ENCODE measurements around the gene COQ5.

DNA sequence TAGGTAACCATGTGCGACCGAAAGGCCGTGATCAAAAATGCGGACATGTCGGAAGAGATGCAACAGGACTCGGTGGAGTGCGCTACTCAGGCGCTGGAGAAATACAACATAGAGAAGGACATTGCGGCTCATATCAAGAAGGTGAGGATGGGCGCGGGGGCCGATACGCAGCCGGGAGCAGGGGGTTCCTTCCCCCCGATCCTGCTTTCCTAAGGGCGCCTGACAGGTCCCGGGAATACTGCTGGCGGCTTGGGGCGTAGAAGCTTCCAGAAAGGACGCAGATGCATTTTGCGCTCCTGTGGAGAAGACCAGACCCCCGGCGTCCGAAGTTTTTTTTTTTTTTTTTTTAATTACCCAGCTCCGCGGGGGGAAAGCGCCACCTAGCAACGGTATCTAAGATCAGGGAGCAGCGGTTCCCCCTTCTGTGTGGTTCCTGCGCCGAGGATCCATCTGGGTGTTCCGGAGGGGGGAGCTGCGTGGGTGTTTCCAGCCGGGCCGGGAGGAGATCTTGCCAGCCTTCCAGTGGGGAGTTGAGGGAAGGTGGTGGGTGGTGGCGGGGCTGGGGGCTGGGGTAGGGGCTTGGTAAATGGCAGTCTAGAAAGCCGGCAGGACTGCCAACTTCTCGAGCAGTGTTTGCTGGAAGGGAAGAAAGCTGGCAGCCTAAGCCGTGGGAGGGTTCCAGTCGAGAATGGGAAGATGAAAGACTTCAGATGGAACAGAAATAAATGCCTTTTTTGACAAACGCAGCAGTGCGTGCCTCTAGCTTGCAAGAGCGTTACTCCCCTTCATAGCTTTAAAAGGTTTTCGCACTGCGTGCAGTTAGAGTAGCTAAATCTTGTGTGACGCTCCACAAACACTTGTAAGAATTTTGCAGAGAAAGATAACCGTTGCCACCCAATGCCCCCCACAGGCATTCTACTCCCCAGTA lies 32.3 kb downstream of the COQ5 start:
- TF ChIP-seq, protein P1, sequence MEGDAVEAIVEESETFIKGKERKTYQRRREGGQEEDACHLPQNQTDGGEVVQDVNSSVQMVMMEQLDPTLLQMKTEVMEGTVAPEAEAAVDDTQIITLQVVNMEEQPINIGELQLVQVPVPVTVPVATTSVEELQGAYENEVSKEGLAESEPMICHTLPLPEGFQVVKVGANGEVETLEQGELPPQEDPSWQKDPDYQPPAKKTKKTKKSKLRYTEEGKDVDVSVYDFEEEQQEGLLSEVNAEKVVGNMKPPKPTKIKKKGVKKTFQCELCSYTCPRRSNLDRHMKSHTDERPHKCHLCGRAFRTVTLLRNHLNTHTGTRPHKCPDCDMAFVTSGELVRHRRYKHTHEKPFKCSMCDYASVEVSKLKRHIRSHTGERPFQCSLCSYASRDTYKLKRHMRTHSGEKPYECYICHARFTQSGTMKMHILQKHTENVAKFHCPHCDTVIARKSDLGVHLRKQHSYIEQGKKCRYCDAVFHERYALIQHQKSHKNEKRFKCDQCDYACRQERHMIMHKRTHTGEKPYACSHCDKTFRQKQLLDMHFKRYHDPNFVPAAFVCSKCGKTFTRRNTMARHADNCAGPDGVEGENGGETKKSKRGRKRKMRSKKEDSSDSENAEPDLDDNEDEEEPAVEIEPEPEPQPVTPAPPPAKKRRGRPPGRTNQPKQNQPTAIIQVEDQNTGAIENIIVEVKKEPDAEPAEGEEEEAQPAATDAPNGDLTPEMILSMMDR (tag by site-specific recombination; IDR thresholded peaks at IDR 0.05) = peak; percentile 63
- TF ChIP-seq PRDM4 (tag by site-specific recombination; IDR thresholded peaks at IDR 0.05) = 0 out of 2 replicates have a peak, but pooled peaks have one; percentile 9
- TF ChIP-seq REST (tag by site-specific recombination; IDR thresholded peaks at IDR 0.05) = no peak
- no peak for TF ChIP-seq ZNF423 (tag by site-specific recombination; IDR thresholded peaks at IDR 0.05)
